Urothelium cell line (cell line): ENCODE measurements around the gene SCAI.
"Not testable (repeated sequence)": the region's sequence is repeated elsewhere in the genome, so short reads cannot be mapped to it uniquely, and the experiment has no call there.

Source experiments
- DNase-seq: peaks from one replicate; pipeline ENCODE4 v3.0.0; 2011; ENCODE audit warnings: low spot score, mixed read lengths
- FAIRE-seq: peaks from 2 replicates; lab custom pipeline; 2011; peaks lifted over from hg19 to GRCh38; lab: Jason Lieb, UNC

Gene SCAI

DNA sequence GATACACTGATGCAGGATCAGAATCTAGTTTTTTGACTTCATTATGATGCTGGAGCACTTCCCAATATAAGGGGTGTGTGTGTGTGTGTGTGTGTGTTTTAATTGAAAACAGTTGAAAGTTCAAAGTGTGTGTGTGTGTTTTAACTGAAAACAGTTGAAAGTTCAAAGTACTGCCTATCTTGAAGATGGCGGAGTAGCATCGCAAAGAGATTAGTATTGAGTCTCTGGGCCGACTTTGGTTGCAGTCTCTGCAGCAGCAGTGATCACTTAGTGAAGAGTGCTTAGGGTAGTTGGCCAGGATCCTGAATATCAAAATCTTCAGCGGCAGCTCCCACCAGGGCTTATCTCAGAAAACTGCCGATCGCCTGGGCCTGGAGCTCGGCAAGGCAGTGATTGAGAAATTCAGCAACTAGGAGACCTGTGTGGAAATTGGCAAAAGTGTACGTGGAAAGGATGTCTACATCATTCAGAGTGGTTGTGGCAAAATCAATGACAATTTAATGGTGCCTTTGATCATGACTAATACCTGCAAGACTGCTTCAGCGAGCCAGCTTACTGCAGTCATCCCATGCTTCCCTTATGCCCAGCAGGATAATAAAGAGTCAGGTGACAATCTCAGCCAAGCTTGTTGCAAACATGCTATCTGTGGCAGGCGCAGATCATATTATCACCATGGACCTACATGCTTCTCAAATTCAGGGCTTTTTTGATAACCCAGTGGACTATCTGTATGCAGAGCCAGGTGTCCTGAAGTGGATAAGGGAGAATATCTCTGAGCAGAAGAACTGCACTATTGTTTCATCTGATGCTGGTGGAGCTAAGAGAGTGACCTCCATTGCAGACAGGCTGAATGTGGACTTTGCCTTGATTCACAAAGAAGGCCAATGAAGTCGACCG, 7.3 kb upstream of the SCAI start:
- DNase-seq (no peak), FAIRE-seq (no peak)

- no peak for DNase-seq
- no peak for FAIRE-seq
Observed at GRCh38 chr9:125147401-125147951, 4.1 kb upstream of the SCAI start.

- no peak for FAIRE-seq
- no peak for DNase-seq
Observed at GRCh38 chr9:125146247-125146646, 2.9 kb upstream of the SCAI start.

- FAIRE-seq (no peak), DNase-seq (no peak)
Observed at GRCh38 chr9:125145425-125145824, 2.1 kb upstream of the SCAI start.

DNA sequence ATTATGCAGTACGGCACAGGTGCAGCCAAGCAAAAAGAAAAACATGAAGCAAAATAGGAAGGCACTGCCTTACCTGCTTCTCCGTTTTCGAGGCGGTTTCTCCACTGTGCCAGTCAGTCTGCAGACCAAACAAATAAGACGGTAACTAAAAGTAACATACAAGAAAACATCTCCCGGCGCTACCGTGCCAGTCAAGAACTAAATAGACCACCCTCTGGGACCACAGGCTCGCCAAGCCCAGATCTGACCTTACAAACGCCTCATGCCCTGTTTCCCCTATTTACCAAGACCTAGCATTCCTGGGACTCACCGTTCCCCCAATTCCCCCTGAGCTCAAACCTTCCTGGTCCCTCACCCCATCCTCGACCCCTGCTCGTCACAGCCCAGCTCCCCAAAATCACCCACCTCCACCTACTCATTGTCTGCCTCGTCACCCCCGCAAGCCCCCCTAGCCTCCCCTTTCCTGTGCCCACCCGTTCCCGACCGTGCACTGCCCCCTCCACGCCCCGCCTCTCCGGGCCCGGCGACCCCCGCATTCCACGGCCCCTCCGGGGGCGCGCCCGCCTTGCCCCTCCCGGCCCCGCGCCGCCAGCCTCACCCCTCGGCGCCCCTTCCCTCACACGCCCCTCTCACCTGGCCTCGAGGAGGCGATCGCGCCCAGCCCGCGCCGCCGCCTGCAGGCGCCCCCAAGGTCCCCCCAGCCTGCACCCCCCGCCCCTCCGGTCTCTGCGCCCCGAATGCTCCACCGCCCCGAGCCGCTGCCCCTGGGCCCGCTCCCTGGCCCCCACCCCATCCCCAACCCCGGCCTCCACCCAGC, 560 bp downstream of the SCAI start:
- DNase-seq (no peak), FAIRE-seq (no peak)

DNA sequence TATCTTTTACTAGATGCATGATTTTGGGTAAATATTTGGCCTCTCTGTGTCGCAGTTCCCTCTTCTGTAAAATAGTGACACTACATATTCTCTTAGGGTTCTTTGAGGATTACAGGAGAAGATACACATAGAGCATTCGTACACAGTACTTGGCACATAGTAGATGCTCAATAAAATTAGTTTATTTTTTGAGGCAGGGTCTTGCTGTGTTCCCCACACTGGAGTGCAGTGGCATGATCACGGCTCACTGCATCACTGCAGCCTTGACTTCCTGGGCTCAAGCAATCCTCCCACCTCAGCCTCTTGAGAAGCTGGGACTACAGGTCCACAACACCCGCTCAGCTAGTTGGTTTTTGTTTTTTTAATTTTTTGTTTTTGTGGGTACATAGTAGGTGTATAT, 1.6 kb downstream of the SCAI start:
- DNase-seq (no peak), FAIRE-seq (no peak)

- no peak for FAIRE-seq
Observed at GRCh38 chr9:125141251-125141650, 2.1 kb downstream of the SCAI start.

DNA sequence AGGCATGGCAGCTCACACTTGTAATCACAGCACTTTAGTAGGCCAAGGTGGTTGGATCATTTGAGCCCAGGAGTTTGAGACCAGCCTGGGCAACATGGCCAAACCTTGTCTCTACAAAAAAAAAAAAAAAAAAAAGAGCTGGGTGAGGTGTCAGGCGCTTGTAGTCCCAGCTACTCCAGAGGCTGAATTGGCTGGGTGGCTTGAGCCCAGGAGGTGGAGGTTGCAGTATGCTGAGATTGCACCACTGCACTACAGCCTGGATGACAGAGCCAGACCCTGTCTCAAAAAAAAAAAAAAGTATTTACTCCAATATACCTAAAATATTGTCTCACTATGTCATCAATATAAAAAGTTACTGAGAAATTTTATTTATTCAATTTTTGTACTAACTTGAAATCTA, 2.8 kb downstream of the SCAI start:
- no peak for DNase-seq
- FAIRE-seq = no peak

More at GRCh38 chr9:125141251-125141650, 2.1 kb downstream of the SCAI start:
- no peak for DNase-seq

GRCh38 chr9:125137200-125137599, 6.1 kb downstream of the SCAI start:
- FAIRE-seq (no peak), DNase-seq (no peak)

DNA sequence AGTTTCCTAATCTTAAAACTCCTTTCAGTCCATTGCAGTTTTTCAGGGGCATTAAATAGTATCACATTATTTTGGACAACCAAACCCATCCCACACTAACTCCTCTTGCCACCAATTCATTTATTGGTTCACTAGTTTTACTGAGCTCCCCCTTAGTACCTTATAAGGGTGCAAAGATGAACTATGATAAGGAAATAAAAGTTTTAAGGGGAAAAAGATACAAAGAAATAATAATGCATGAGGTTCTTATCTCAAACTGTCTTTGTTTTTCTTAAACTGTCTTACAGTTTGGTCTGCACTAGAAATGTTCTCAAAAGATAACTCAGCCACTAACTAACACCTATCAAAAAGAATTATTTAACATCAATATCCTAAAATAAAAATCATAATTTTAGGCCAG, 8.4 kb downstream of the SCAI start:
- DNase-seq (no peak), FAIRE-seq (no peak)

DNA sequence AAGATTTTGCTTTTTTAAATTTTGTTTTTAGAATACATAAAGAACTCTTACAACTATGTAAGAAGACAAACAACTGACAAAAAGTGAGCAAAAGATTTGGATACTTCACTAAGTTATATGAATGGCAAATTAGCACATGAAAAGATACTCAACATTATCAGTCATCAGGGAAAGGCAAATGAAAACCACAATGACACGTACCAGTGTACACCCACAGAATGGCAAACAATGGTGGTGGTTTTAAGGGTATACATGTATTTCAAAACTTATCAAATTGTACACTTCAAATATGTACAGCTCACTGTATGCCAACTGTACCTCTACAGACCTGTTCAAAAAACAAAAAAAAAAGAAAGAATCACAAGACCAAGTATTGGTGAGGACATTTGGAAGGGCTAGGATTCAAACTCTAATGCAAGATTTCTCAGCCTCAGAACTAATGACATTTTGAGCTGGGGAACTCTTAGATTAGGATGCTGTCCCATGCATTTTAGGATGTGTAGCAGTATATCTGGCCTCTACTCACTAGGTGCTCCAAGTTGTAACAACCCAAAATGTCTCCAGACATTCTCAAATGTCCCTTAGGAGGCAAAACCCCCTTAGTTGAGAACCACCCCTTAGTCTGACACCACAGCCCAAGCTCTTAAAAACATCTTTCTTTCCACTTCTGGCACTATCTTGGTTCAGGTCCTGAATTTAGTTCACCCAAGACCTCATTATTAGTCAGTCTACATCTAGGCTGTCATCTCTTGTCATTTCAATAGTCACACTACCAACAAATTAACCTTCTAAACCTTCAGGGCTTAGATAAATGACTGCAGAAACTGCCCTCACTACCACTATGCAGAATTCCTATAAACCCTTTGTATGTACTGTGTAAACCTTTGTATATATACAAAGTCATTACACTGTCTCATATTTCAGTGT, 9.7 kb downstream of the SCAI start:
- no peak for FAIRE-seq
- no peak for DNase-seq

DNA sequence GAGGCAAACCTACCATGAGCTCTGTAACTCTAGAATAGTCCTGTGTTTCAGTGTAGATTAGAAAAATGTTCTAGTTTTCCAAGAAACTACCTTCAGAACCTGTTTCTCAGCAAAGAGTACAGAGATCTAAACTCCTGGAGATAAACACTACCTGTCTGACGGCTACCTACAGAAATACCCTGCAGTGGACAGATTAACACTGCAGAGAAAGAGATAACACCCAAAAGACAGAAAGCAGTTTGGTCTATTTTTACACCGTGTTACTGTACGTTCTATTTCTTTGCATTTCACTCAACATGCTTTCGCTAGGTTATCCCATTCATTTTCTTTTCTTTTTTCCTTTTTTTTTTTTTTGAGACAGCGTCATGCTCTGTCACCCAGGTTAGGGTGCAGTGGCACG, 11.6 kb downstream of the SCAI start:
- no peak for DNase-seq
- FAIRE-seq = no peak

GRCh38 chr9:125126019-125126746, 17.1 kb downstream of the SCAI start:
- FAIRE-seq = no peak

DNA sequence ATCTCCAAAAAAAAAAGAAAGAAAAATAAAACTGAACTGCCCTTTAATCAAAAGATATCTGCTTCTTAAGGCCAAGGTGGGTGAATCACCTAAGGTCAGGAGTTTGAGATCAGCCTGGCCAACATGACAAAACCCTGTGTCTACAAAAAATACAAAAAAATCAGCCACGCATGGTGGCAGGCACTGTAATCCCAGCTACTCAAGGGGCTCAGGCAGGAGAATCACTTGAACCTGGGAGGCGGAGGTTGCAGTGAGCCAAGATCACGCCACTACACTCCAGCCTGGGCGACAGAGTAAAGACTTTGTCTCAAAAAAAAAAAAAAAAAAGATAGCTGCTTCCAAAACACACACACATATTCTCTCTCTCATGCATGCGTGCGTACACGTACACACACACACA, 17.8 kb downstream of the SCAI start:
- DNase-seq (no peak), FAIRE-seq (no peak)

More at GRCh38 chr9:125126019-125126746, 17.1 kb downstream of the SCAI start:
- DNase-seq = peak; percentile 69

GRCh38 chr9:125121146-125121545, 22.2 kb downstream of the SCAI start:
- DNase-seq (peak; percentile 42), FAIRE-seq (no peak)

DNA sequence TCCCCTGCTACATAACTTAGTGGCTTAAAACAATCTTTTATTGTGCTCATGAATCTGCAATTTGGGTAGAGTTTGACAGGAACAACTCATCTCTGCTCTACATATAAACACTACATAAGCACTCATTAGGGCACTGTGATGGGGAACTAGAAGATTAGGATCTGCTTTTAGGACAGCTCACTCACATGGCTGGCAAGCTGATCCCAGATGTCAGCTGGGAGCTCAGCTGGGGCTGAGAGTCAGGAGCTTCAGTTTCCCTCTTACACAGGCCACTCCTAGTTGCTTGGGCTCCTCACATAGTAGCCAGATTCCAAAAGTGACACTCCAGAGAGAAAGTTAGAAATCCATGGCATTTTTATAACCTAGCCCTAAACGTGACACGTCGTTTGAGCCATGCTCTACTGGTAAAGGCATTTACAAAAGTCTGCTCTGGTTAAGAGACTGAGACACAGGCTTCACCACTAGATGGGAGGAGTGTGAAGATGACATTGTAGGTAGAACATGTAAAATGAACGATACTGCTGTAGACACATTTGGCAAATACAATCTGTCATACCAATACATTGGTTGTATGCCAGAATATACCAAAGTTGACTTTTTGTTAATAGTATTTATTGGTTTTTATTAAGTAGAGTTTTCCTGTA, 23.6 kb downstream of the SCAI start:
- DNase-seq (no peak), FAIRE-seq (no peak)

GRCh38 chr9:125118696-125119095, 24.6 kb downstream of the SCAI start:
- not testable (repeated sequence) for FAIRE-seq, DNase-seq

DNA sequence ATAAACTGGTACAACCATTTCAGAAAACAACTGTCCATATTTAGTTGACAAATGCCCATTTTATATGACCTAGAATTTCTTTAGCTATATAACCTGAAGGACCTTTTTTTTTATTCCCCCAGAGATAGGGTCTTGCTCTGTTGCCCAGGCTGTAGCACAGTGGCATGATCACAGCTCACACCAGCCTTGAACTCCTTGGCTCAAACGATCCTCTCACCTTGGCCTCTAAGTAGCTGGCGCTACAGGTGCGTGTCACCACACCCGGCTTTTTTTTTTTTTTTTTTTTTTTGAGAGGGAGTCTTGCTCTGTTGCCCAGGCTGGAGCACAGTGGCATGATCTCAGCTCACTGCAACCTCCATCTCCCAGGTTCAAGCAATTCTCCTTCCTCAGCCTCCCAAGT, 28.8 kb downstream of the SCAI start:
- not testable (repeated sequence) for FAIRE-seq, DNase-seq

DNA sequence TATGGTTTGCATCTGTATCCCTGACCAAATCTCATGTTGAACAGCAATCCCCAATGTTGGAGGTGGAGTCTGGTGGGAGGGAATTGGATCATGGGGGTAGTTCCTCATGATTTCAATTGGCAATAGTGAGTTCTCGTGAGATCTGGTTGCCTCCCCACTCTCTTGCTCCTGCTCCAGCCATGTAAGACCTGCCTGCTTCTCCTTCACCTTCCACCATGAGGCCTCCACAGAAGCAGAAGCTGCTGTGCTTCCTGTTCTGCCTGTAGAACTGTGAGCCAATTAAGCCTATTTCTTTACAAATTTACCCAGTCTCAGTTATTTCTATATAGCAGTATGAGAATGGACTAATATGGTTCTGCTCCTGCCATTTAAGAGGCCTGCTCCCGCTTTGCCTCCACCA, 32.9 kb downstream of the SCAI start:
- FAIRE-seq (no peak), DNase-seq (no peak)
